HG03060 (cell line): Measurements from ENCODE around the gene SELENOP.
"Not testable (repeated sequence)": the region's sequence is repeated elsewhere in the genome, so short reads cannot be mapped to it uniquely, and the experiment has no call there.

Experiments
- ATAC-seq: cut with Tn5 transposase; IDR thresholded peaks from one replicate; pipeline ENCODE4 v1.9.1; 2021; ENCODE audit warnings: low read depth, moderate number of reproducible peaks; ENCODE audit not compliant: unreplicated experiment

SELENOP gene, protein sequence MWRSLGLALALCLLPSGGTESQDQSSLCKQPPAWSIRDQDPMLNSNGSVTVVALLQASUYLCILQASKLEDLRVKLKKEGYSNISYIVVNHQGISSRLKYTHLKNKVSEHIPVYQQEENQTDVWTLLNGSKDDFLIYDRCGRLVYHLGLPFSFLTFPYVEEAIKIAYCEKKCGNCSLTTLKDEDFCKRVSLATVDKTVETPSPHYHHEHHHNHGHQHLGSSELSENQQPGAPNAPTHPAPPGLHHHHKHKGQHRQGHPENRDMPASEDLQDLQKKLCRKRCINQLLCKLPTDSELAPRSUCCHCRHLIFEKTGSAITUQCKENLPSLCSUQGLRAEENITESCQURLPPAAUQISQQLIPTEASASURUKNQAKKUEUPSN

GRCh38 chr5:42811591-42812446 lies at the start of gene SELENOP:
SELENOP (minus strand) TSS chr5:42811892; CDS start chr5:42808353, 3,539 bp downstream.
- ATAC-seq, result no peak

DNA sequence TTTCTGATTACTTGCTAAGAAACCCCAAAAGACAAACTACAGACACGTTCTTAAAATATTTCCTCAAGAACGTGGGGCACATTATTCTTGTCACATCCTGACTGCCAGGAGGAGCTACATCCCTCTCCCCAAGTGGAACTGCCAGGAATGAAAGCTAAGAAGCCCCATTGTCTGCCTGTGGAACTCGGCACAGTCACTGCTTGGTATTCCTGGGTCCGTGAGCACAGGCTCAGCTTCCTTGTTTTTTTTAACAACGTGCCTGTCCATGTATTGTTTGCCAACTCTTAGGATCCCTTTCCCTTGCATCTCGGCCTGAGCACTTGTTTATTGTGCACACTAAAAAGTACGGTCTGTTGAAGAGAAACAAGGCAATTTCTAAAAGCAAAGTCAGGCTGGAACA lies 47.0 kb upstream of the SELENOP start:
- no peak for ATAC-seq

DNA sequence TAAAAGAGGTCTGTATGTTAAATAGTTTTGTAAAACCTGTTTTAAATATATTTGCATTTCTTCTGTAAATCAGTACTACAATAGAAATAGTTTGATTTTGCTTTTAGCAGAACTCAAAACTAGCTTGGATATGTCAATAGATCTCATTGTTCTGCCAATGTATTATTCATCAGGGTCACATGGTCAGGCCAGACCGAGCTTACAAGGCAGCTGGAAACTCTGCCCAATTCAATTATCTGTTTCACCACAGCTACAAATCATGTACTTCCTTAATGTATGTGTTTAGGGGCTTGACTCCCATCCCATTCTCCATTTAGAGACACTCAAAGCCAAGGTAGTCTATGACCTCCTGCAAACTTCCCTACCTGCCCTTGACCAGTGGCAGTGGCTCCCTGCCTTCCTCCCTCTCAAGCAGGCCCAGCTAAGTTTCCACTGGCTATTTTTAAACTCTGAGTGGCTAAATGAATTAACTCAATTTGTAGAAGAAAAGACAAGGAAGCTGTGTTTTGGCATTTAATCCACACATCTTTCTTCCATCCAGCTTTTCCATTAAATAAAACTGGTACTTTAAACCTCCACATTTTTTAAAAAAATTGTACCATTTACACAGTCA lies 46.4 kb upstream of the SELENOP start:
- ATAC-seq, result no peak

DNA sequence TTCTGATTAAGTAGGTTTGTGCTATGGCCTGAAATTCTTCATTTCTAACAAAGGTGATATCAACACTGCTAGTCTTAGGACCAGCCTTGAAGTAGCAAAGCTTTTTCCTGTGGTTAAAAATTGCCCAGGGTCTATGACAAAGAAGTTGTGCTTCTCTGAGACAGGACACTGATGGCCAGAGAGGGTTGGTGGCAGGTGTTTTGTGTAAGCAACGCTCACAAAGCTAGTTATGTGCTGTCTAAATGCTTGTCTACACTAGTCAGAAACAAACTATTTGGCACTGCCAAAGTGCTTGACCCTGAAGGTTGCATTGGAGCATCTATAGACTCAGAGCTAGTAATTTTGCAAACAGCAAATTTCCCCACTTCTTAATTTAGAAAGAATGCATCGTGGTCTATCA lies 44.1 kb upstream of the SELENOP start:
- ATAC-seq, result no peak

- ATAC-seq, result no peak
Observed at GRCh38 chr5:42855386-42855785, 43.7 kb upstream of the SELENOP start.

DNA sequence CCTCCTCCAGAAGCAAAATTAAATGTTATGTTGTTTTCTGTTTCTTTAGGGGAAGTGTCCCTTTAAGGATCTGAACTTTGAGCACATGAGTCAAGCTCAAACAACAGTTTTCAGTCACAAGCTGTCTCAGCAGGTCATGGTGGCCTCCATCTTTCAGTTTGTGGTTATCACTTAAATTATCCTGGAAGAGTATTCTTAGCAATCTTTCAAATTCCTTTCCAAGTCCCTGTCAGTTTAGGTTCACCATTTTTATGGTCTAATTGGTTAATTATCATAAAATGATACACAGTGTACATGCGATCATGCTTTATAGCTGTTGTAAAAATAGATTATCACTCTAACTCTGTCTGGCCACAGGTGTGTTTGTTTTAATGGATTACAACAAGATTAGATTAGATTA lies 43.1 kb upstream of the SELENOP start:
- ATAC-seq, result no peak

DNA sequence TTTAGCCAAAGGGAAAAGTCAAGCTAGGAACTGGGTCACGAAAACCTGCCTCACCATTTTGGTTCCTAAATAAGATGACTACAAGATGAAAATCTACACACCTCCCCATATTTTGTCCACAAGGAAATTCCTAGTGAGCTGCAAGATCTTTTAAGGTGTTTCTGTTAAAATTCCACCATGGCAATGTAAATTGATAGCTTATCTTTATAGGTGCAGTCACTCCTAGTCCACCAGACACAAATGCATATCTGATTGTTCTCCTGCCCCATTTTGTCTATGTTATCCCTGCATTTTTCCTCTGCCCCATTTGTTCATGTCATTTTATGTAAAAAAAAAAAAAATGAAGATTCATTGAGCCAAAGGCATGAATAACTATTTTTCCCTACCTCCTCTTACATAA lies 41.1 kb upstream of the SELENOP start:
- ATAC-seq, result no peak

DNA sequence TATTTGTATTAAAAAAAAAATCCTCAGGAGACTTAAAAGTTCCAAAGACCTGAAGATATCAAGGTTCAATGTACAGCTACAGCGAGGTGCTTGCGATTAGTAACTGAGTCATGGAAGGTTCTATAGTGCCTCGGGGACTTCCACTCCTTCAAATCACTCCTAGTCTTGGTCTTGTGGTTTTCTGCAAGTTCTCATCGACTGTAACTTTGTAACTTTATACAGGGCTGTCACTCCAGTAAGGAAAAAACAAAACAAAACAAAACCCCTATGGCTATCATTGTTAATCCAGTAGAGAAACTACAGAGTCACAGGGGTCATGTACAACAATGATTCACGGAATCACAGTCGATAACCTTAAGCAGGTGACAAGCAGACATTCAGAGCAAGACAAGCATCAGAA lies 39.8 kb upstream of the SELENOP start:
- ATAC-seq, result no peak

DNA sequence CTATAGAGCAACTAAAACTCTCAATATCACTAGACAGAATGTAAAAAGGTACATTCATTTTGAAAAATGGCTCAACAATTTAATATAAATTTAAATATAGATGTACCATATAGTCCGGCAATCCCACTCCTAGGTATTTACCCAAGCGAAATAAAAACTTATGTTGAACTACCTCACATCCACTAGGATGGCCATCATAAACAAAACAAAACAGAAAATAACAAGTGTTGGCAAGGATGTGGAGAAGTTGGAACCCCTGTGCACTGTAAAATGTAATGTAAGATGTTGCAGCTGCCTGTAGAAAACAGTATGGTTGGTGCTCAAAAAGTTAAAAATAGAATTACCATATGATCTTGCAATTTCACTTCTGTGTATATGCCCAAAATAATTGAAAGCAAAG lies 36.9 kb upstream of the SELENOP start:
- no peak for ATAC-seq

DNA sequence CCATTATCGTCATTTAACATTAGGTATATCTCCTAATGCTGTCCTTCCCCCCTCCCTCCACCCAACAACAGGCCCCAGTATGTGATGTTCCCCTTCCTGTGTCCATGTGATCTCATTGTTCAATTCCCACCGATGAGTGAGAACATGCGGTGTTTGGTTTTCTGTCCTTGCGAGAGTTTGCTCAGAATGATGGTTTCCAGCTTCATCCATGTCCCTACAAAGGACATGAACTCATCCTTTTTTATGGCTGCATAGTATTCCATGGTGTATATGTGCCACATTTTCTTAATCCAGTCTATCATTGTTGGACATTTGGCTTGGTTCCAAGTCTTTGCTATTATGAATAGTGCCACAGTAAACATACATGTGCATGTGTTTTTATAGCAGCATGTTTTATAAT lies 32.7 kb upstream of the SELENOP start:
- ATAC-seq, result not testable (repeated sequence)

DNA sequence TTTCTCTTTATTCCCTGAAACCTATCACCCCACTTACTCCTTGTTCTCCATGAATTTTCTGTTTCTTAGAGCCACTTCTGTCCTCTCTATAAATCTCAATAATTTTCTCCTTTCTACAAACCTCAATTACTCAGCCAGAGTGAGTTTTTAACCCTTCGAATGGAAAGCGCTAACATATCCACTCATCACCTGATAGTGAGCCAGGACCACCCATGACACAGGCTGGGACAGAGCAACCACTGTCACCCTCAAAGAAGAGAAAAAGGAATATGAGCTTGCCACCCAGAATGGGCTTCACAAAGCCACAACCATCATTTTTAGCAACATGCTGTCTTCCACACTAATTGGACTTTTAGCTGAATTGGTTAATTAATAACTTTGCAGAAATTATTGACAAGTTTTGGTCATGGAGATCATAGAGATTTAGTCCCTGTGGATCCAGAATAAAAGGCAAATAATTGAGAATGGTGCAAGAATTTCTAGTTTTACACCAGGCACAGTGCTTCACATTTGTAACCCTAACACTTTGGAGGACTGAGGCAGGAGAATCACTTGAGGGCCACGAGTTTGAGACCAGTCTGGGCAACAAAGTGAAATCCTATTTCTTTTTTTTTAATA lies 32.1 kb upstream of the SELENOP start:
- ATAC-seq, result no peak

DNA sequence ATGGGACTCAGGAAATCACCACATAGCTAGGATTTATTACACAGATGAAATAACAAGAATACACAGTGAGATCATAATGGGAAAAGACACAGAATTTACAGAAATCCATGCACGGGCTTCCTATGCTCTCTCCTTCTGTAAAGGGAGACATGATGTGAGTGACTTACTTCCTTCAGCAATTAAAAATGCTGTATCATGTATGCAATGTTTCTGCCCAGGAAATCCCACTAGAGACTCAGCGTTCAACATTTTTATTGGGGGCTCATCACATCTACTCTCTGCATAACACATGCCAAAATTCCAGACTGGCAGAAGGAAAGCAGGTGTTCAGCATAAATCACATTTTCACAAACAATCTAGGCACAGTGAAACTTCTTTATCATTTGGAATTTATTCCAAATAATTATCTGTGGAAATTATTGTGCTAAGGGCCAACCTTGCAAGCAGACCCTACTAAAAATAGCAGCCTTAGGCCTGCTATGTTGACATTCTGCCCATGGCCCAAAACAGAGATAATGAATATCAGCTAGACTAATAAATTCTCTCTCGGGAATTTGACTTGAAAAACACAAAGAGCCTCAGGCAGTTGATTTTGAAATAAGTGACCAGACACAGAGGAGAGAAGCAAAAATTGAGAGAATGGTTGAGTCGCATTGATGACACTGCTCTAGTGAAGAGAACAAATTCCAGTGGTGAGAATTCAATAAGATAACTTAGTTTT lies 31.4 kb upstream of the SELENOP start:
- ATAC-seq, result no peak

DNA sequence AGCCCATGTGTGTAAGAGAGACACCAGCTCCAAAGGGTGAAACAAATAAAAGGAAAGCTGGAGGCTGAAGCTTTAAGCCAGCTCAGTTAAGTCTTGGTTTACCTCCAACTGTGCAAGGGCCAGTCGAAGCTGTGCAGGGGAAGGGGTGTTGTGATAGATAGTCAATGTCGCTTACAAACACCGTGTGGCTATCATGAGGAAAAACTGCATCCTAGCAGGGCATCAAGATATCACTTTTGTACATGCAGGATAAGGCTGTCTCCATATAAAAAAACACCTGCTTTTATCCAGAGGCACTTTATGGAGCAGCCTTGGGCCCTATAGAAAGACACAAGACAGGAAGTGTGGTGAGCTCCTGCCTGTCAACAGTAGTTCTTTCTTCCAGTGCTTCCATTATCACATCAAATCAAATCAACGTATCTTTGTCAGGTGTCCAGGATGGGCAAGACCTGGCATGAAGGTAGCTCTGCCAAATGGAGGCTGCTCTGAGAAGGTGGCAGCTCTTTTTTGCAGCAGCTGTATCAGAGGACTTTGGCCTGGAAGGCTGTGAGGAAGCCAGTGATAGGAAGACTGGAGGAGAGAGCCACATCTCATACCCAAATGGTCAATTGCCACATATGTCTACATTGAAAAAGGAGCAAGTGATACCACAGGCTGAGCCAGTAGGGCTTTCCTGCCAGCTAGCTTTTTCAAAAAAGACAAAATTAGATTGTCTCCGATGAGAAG lies 29.3 kb upstream of the SELENOP start:
- no peak for ATAC-seq

GRCh38 chr5:42840269-42840668 lies 28.6 kb upstream of the SELENOP start:
- no peak for ATAC-seq

DNA sequence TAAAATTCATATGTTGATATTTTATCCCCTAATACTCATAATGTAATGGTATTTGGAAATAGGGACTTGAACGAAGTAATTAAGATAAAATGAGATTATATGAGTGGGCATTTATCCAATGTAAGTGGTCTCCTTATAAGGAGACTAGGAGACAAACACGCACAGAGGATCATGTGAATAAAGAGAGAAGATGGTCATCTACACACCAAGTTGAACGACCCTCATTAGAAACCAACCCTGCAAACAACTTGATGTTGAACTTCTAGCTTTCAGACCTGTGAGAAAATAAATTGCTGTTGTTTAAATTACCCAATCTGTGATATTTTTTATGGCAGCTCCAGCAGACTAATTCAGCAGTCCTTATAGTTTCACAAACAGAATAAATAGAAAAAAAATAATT lies 27.5 kb upstream of the SELENOP start:
- no peak for ATAC-seq

DNA sequence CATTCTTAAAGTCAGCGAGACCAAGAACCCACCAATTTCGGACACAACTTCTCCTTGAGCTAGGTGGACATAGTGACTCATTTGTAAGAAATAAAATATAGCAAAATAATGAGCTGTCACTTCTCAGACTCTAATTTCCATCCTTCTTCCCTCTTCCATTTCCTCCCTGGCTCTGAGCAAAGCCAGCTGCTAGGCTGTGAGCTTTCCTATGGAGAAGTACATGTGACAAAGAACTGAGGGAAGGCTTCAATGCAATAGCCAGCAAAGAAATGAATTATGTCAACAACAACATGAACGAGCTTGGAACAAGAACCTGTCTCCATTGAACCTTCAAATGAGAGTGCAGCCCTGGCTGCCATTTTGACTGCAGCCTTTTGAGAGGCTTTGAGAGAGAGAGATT lies 25.9 kb upstream of the SELENOP start:
- no peak for ATAC-seq

- no peak for ATAC-seq
Observed at GRCh38 chr5:42836070-42836769, 24.5 kb upstream of the SELENOP start.

GRCh38 chr5:42832060-42832459 lies 20.4 kb upstream of the SELENOP start:
- no peak for ATAC-seq

- no peak for ATAC-seq
Observed at GRCh38 chr5:42830924-42831323, 19.2 kb upstream of the SELENOP start.
